Hematopoietic multipotent progenitor cell treated with erythropoietin and hydrocortisone succinate and interleukin-3 and kit ligand, for 8 days (in vitro differentiated cells): Measurements from ENCODE around the gene TCTA.
"Not testable (repeated sequence)": the region's sequence is repeated elsewhere in the genome, so short reads cannot be mapped to it uniquely, and the experiment has no call there.

Experiments
- DNase-seq: peaks from one replicate; pipeline ENCODE4 v3.0.0-alpha.2; 2015

TCTA gene, protein sequence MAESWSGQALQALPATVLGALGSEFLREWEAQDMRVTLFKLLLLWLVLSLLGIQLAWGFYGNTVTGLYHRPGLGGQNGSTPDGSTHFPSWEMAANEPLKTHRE

DNA sequence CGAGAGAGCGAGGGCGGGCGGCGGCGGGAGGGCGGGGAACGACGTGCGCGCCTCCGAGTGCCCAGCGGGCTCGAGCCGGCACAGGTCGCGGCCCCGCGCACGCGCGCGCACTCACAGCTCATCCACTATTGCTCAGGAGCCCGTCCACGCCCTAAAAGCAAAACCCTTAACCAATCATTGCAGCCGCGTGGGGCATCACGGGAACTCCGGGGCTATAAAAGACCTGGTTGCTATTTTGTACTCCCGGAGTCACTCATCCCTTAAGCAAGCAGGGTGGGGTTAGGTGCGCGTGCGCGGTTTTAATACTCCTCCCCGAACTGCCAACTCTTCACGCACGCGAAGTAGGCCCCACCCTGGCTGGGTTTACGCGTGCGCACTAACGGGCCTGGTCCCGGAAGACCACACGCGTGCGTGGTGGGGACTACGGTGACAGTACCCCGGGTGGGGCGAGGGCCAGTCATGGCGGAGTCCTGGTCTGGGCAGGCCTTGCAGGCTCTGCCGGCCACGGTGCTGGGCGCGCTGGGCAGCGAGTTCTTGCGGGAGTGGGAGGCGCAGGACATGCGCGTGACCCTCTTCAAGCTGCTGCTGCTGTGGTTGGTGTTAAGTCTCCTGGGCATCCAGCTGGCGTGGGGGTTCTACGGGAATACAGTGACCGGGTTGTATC lies at the start of gene TCTA, which contains the start of gene RHOA:
TCTA (plus strand) TSS at position 456 of the 664 bp plus-strand sequence; CDS start at position 460, 4 bp downstream.
RHOA (minus strand) TSS at position 9 of the 664 bp plus-strand sequence. CDS start 36,387 bp downstream, outside the sequence.
- peak; percentile 100 for DNase-seq

DNA sequence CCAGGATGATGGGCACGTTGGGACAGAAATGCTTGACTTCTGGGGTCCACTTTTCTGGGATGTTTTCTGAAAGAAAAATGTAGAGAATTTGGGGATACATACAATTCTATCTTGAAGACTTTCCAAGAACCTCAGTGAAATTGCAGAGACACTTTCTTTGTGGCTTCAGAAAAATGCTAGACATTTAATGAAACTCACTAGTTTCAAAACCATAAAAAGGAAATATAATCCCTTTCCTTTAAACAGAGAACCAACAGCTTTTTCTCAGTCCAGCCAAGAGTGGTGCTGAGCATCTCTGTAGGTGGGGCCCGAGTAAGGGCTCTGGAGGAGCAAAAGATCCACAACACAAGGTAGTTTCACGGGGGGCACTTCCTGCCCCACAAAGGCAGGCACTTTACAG lies 49.7 kb upstream of the TCTA start:
- no peak for DNase-seq

DNA sequence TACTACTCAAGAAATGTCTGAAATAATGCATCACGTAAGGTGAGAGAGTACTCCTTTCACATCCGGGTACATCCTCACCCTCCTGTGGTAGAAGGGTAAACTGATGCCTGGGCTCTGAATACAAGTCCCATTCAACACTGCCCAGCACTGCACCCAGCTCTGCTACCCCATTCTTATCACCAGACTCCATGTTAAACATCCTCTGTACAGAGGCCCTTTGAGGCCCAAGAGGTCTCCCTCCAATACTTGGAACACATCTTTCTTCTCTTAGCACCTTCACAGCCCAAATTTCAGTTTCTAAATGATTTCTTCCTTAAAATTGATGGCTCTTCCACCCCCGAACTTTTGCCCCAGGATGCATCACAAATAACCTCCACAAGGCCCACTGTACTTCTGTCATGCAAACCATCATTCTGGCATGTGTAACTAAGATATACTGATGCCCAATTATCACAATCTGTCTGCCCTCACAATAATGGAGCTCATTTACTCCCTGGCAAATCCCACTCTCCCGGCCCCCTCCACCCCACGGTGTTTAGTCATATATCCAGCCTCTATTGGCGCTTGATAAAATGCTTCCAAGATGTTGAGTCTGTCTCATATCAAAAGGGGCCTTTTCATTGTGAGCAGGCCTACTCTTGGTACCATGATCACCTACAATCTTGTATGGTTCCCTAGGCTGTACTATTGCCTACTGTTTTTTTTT lies 41.5 kb upstream of the TCTA start:
- no peak for DNase-seq

DNA sequence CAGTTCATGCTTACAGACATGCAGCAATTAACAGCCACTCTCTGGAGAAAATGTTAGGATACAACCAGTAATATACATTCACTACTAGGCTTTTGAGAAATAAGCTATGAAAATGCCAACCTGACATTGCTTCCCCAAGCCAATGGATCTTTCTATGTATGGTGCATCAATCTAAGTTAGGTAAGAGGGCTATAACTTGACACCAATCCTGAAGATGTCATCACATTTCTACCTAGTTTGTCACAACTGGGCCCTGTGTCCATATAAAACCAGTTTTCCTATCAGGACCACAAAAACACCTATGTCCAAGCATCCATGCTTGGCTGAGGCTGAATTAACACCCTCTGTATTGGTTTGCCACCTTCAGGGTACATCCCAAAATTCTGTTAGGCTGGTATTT lies 40.3 kb upstream of the TCTA start:
- no peak for DNase-seq

DNA sequence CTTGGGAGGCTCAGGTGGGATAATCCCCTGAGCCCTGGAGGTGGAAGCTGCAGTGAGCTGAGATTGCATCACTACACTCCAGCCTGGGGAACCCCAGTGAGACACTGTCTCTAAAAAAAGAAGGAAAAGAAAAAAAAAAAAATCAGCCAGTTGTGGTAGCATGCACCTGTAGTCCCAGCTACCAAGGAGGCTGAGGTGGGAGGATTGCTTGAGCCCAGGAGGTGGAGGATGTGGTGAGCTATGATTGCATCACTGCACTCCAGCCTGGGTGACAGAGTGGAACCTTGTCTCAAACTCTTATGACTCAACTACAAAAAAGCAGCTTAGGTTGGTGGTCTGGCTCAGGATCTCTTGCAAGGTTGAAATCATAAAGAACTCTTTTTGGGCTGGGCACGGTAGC lies 34.7 kb upstream of the TCTA start:
- no peak for DNase-seq

DNA sequence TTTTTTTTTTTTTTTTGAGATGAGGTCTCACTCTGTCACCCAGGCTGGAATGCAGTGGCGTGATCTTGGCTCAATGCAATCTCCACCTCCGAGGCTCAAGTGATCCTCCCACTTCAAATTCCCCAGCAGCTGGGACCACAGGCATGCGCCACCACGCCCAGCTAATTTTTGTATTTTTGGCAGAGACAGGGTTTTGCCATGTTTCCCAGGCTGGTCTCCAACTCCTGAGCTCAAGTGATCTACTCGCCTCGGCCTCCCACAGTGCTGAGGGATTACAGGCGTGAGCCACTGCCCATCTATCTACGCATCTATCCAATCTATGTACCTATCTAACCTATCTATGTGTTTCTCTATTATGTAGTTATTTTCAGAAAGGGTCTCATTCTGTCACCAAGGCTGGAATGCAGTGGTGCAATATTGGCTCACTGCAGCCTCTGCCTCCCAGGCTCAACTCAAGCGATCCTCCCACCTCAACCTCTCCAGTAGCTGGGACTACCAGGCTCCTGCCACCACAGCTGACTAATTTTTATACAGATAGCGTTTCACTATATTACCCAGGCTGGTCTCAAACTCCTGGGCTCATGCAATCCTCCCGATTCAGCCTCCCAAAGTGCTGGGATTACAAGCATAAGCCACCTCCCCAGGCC lies 33.9 kb upstream of the TCTA start:
- DNase-seq = no peak

DNA sequence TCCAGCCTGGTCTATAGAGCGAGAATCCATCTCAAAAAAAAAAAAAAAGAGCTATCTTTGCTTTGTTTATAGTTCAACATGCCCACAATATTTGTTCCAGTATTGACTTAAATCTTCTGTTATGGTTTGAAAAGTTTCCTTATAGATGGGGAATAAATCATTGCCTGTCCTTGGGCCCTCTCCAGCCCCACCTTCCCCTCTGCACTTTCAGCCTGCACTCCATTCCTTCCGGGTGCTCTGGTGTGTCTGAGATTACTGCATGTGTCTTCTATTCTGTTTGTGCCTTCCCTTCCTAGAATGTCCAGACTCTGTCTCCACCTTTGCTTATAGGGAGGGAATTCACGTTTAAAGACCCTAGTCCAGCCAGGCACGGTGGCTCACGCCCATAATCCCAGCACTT lies 28.8 kb upstream of the TCTA start:
- no peak for DNase-seq

DNA sequence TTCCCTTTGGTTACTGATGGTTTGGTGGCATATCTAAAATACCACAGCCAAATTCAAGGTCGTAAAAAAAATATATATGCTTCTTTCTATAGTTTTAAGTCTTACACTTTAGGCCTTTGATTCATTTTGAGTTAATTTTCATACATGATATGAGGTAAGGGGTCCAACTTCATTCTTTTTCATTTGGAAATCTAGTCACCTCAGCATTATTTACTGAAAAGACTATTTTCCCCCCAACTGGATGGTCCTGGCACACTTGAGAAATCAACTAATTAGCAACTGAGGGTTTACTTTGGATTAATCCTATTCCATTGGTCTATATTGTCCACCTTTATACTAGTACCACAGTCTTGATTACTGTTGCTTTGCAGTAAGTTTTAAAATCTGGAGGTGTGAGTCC lies 26.6 kb upstream of the TCTA start:
- DNase-seq = no peak

DNA sequence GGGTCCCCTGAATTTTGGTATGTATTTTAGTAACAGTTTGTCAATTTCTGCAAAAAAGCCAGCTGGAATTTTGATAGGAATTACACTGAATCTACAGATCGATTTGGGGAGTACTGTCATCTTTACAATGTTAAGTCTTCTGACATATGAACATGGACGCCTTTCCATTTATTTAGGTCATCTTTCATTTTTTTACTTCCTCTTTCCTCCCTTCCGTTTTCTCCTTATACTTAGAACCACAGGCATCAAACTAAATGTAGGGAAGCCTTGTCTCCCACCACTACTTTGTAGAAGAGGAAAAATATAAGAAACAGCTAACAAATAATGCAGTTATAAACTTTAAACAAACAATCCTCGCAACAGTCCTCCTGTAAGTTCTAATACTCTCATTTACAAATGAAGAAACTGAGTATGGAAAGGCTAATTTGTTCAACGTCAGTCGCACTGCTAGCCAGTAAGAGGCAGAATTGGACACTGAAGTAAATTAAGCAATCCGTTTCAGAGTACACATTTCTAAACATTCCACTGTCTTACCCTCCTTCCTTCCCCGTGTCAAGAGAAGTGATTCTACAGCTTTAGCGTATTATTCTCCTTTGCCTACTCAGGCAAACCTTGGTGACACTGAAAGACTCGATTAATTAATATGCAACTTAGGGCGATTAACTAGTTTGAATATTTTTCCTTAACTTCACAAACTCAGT lies 26.0 kb upstream of the TCTA start:
- no peak for DNase-seq

DNA sequence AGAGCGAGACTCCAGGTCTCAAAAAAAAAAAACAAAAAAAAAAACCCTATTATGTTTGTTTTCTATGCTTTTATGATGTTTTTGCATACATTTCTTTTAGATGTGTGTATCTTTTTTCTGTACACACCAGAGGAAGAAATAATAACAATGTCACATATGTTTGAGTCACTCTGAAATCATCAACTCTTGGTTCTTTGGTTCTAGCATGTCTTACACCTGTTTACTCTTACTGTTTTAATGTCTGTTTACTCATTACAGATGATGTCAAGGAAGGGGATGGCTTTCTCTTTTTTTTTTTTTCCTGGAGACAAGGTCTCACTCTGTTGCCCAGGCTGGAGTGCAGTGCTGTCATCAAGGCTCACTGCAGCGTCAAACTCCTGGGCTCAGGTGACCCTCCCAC lies 24.5 kb upstream of the TCTA start:
- DNase-seq = no peak

DNA sequence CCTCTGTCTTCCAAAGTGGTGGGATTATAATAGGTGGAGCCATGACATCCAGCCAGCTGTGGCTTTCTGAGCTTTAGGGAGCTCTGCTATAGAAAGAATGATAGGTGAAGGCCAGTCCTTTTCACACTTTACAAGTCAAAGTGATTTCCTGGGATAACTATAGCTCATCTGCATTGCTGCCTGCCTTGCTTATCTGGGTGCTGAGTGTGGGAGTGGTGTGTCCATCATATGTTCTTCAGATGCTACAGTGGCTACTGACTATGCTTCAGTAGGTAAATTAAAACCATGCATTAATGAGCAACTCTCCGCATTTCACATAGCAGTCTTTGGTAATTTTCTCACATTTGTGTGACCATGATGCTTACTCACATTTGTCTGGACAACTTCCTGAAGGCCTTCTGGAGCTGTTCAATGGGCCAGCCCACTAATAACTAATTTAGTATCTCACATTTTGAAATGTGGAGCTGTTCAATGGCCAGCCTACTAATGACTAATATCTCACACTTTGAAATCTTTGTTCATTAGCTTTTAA lies 23.9 kb upstream of the TCTA start:
- DNase-seq = no peak

DNA sequence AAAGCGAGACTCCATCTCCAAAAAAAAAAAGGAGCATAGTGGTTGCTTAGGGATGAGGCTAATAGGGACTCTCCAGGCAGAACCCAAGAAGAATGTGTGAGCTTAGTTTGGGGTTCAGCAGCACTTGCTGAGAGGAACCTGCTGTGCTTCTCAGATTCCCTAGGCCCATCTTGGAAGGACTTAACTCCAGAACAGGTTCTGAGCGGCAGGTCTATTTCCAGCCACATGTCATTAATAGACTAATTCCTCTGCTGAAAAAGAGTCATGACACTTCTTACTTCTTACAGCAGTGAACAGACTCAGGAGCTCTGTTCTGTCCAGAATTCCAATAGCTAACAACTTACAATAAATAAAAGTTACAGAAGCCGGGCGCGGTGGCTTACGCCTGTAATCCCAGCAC lies 22.9 kb upstream of the TCTA start:
- DNase-seq = no peak

DNA sequence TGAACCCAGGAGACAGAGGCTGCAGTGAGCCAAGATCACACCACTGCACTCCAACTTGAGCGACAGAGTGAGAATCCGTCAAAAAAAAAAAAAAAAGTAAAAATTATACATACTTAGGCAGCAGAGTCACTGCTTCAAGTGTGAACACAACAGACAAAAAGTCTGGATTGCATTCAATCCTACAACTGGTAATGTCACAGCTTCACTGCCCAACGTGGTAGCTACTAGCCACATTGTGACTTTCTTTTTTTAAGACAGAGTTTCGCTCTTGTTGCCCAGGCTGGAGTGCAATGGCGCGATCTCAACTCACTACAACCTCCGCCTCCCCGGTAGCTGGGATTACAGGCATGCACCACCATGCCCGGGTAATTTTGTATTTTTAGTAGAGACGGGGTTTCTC lies 20.9 kb upstream of the TCTA start:
- DNase-seq = not testable (repeated sequence)

DNA sequence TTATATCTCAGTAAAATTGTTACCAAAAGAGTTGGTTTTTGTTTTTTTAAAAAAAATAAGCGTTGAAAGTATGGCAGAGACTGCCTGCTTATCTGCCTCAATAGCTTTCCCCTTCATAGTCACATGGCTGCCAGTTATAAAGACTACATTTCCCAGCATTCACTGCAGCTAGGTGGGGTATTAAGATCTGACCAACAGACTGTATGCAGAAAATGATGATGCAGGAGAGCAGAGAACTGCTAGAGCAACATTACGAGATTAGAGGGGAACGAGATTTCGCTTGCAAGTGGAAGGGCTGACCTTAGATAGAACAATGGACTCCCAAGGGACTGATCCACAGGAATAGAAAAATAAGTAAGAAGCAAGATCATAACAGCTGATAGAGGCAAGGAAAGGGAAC lies 14.8 kb upstream of the TCTA start:
- peak; percentile 89 for DNase-seq

DNA sequence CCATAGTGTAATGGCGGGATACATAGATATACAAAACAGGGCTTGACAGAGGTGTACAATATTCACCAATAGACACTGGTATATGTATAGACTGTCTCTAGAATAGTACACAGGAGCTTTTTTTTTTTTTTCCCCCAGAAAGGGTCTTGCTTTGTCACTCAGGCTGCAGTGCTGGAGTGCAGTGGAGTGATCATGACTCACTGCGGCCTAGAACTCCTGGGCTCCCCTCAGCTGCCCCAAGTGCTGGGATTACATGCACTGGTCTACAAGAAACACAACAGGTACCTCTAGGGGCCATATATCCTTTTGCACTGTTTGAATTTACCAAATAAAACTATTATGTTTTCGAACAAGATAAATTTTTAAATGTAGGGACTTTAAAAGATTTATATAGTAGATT lies 12.8 kb upstream of the TCTA start:
- no peak for DNase-seq

DNA sequence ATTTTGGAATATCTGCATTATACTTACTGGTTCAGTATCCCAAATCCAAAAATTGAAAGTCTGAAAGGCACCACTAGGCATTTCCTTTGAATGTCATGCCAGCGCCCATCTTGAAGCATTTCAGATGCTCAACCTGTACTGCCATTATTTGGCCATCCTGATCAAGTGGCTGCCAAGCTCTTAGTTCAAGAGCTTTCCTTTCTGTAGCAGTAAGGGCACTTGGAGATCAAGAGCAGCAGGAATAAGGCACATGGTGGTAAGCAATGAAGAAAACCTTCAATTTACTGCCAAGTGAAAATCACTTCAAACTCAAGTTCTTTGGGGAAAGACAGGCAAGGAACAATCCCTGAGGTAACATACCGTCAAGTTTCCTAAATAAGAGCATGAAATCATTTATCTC lies 10.5 kb upstream of the TCTA start:
- DNase-seq = no peak

DNA sequence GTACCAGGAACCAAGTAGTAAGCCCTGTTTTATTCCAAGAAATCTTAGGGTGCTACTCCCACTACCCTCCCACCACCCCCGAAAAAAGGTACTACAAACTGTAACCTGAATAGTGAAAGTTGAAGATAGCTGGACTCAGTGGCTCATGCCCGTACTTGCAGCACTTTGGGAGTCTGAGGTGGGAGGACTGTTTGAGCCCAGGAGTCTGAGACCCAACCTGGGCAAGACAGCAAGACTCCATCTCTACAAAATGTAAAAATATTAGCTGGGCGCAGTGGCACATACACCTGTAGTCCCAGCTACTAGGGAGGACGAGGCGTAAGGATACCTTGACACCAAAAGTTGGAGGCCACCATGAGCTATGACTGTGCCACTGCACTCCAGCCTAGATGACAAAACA lies 8.3 kb upstream of the TCTA start:
- DNase-seq = no peak

DNA sequence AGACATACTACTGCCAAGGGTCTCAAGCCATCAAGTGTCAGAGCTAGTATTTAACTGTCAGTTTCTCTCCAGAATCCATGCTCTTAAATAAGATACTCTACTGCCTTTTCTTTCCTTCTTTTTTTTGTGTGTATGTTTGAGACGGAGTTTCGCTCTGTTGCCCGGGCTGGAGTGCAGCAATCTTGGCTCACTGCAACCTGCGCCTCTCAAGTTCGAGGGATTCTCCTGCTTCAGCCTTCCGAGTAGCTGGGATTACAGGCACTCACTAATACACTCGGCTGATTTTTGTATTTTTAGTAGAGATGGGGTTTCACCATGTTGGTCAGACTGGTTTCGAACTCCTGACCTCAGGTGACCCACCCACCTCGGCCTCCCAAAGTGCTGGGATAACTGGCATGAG lies 6.7 kb upstream of the TCTA start:
- not testable (repeated sequence) for DNase-seq

DNA sequence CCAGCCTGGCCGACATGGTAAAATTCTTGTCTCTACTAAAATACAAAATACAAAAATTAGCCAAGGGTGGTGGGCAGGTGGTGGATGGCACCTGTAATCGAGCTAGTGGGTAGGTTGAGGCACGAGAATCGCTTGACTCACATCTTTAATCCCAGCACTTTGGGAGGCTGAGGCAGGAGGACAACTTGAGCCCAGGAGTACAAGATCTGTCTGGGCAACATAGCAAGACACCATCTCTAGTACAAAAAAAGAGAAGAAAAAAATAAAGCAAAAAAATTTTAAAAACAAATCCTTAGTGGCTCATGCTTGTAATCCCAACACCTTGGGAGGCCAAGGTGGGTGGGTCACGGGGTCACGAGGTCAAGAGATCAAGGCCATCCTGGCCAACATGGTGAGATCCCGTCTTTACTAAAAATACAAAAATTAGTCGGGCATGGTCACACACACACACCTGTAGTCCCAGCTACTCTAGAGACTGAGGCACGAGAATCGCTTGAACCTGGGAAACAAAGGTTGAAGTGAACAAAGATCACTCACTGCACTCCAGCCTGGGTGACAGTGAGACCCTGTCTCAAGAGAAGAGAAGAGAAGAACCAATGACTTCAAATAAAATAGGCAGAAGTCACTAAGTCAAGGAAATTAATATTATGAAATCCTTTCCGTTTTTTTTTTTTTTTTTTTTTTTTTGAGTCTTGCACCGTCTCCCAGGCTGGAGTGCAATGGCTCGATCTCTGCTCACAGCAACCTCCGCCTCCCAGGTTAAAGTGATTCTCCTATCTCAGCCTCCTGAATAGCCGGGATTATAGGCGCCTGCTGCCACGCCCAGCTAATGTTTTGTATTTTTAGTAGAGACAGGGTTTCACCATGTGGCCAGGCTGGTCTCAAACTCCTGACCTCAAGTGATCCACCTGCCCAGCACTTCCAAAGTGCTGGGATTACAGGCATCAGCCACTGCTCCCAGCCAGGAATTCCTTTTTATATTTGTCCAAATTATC lies 5.4 kb upstream of the TCTA start:
- DNase-seq = no peak

DNA sequence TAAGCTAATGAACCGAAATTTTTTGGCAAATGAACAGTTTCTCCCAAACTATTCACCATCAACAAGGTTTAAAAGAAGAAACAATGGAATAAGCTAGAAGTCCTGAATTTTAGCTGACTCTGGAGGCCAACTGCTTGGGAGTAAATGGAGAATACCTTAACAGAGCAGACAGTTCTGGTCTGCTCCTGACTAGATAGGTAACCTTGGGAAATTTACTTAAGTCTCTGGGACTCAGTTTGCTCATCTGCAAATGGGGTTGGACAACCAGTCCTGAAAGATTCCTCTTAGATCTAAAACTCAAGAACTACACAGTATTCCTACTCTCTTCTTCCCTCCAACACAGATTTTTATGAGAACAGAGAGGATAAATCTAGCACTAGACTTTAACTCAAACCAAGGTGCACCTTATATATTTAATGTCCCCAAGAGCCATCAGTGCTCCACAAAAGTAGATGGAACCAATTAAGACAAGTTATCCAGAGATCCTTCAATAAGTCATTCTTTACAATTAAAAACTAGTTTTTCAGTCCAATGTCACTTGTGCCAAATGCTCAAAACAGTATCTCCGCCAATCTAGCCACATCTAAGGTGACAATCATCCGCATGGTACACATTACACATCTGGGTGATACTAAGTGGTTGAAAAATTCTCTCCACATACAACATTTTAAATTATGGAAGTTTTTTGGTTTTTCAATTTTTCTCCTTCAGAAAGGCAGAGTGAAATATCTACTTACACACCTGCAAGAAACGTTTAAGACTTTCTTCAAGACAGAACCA lies 2.0 kb upstream of the TCTA start:
- DNase-seq = no peak
